LNCAP (cell line): ENCODE data around the gene LSP1.

ENCODE experiments used
- CTCF ChIP-seq: fragments of 450-650 bp; IDR thresholded peaks from 2 replicates; pipeline ENCODE4 v1.5.1; 2017; ENCODE audit warnings: mild to moderate bottlenecking

Gene LSP1

GRCh38 chr11:1891831-1892115, 38.9 kb downstream of the LSP1 start, which contains the start of gene PRR33:
PRR33 (minus strand) TSS chr11:1891895; CDS start chr11:1890584, 1,311 bp downstream.
- TF ChIP-seq CTCF: no peak

GRCh38 chr11:1892116-1892515, 39.2 kb downstream of the LSP1 start:
- TF ChIP-seq CTCF: no peak

GRCh38 chr11:1892558-1892957, 39.7 kb downstream of the LSP1 start:
- TF ChIP-seq CTCF: no peak

- no peak for TF ChIP-seq CTCF
Measured at GRCh38 chr11:1893581-1894359, 40.9 kb downstream of the LSP1 start.

GRCh38 chr11:1894759-1895158, 41.9 kb downstream of the LSP1 start:
- no peak for TF ChIP-seq CTCF

- no peak for TF ChIP-seq CTCF
Measured at GRCh38 chr11:1896468-1896867, 43.6 kb downstream of the LSP1 start.

GRCh38 chr11:1896923-1897322, 44.0 kb downstream of the LSP1 start:
- no peak for TF ChIP-seq CTCF

- no peak for TF ChIP-seq CTCF
Measured at GRCh38 chr11:1899090-1899489, 46.2 kb downstream of the LSP1 start.
